Liver (tissue), 3 donors: ENCODE measurements around the gene C11orf24.

Experiments
- HNF4A ChIP-seq, 2 donors: conservative IDR thresholded peaks; 2 replicates each; pipeline ENCODE4 v1.6.1; 2016; ENCODE audit warnings: antibody characterized with exemption in 2 of 2, mild to moderate bottlenecking in 2 of 2
- RXRA ChIP-seq, 2 donors: IDR thresholded peaks; 2 replicates each; pipeline ENCODE4 v1.6.1; 2017 to 2018; ENCODE audit warnings: antibody characterized with exemption in 2 of 2, mild to moderate bottlenecking in 1 of 2
- YY1 ChIP-seq: IDR thresholded peaks from 2 replicates; pipeline ENCODE4 v1.6.1; 2016; ENCODE audit warnings: antibody characterized with exemption, mild to moderate bottlenecking
- TF ChIP-seq, protein P1 (sequence below): fragments of 150-350 bp; IDR thresholded peaks from 2 replicates; pipeline ENCODE4 v1.5.1; 2017; ENCODE audit warnings: improper control_type of control experiment, low read depth, low read length; ENCODE audit not compliant: missing input control
- TF ChIP-seq, protein P2 (sequence below): IDR thresholded peaks from 2 replicates; pipeline ENCODE4 v1.6.1; 2016; ENCODE audit warnings: antibody characterized with exemption
- TF ChIP-seq, protein P3 (sequence below): IDR thresholded peaks from 2 replicates; pipeline ENCODE4 v1.6.1; 2016; ENCODE audit warnings: antibody characterized with exemption, mild to moderate bottlenecking
- donor health status: healthy.
- donor health status: healthy.

DNA sequence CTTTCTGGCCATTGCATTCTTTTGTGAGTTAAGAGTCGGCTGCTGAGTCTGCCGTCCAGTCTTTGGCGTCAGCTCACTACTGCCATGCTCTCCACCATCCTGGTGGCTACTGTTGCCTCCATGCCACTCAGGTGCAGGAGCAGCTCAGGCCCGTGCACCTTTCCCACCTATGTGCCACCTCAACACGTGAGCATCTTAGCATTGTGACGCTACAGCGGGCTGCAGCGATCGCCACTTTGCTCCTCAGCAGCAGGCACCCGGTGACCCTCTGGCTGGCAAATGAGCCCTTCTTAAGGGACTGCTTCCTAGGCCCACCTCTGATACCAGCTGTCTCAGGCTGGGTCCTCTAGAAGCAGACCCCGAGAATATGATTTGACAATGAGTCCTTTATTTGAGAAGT lies 47.2 kb downstream of the C11orf24 start:
- TF ChIP-seq, protein P1, sequence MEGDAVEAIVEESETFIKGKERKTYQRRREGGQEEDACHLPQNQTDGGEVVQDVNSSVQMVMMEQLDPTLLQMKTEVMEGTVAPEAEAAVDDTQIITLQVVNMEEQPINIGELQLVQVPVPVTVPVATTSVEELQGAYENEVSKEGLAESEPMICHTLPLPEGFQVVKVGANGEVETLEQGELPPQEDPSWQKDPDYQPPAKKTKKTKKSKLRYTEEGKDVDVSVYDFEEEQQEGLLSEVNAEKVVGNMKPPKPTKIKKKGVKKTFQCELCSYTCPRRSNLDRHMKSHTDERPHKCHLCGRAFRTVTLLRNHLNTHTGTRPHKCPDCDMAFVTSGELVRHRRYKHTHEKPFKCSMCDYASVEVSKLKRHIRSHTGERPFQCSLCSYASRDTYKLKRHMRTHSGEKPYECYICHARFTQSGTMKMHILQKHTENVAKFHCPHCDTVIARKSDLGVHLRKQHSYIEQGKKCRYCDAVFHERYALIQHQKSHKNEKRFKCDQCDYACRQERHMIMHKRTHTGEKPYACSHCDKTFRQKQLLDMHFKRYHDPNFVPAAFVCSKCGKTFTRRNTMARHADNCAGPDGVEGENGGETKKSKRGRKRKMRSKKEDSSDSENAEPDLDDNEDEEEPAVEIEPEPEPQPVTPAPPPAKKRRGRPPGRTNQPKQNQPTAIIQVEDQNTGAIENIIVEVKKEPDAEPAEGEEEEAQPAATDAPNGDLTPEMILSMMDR, result no peak
- TF ChIP-seq HNF4A (conservative IDR thresholded peaks at IDR 0.05) (no peak), YY1 (no peak), RXRA (IDR thresholded peaks at IDR 0.05) (no peak)
- TF ChIP-seq, protein P2, sequence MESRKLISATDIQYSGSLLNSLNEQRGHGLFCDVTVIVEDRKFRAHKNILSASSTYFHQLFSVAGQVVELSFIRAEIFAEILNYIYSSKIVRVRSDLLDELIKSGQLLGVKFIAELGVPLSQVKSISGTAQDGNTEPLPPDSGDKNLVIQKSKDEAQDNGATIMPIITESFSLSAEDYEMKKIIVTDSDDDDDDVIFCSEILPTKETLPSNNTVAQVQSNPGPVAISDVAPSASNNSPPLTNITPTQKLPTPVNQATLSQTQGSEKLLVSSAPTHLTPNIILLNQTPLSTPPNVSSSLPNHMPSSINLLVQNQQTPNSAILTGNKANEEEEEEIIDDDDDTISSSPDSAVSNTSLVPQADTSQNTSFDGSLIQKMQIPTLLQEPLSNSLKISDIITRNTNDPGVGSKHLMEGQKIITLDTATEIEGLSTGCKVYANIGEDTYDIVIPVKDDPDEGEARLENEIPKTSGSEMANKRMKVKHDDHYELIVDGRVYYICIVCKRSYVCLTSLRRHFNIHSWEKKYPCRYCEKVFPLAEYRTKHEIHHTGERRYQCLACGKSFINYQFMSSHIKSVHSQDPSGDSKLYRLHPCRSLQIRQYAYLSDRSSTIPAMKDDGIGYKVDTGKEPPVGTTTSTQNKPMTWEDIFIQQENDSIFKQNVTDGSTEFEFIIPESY, result no peak
- TF ChIP-seq, protein P3, sequence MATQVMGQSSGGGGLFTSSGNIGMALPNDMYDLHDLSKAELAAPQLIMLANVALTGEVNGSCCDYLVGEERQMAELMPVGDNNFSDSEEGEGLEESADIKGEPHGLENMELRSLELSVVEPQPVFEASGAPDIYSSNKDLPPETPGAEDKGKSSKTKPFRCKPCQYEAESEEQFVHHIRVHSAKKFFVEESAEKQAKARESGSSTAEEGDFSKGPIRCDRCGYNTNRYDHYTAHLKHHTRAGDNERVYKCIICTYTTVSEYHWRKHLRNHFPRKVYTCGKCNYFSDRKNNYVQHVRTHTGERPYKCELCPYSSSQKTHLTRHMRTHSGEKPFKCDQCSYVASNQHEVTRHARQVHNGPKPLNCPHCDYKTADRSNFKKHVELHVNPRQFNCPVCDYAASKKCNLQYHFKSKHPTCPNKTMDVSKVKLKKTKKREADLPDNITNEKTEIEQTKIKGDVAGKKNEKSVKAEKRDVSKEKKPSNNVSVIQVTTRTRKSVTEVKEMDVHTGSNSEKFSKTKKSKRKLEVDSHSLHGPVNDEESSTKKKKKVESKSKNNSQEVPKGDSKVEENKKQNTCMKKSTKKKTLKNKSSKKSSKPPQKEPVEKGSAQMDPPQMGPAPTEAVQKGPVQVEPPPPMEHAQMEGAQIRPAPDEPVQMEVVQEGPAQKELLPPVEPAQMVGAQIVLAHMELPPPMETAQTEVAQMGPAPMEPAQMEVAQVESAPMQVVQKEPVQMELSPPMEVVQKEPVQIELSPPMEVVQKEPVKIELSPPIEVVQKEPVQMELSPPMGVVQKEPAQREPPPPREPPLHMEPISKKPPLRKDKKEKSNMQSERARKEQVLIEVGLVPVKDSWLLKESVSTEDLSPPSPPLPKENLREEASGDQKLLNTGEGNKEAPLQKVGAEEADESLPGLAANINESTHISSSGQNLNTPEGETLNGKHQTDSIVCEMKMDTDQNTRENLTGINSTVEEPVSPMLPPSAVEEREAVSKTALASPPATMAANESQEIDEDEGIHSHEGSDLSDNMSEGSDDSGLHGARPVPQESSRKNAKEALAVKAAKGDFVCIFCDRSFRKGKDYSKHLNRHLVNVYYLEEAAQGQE, result no peak
